DOHH2 (cell line): ENCODE measurements around the gene GOLGA6L10.

Source experiments
- EZH2phosphoT487 ChIP-seq: fragments of 200-600 bp; sonication (generic); IDR thresholded peaks from 2 replicates; pipeline ENCODE4 v1.6.1; 2017; ENCODE audit warnings: borderline replicate concordance, mild to moderate bottlenecking, antibody characterized with exemption, low read length, moderate library complexity, mixed read lengths
- TF ChIP-seq, protein P1 (sequence below): fragments of 200-600 bp; sonication (generic); IDR thresholded peaks from one replicate; pipeline ENCODE4 v1.5.1; 2014; ENCODE audit warnings: antibody characterized with exemption, mild to moderate bottlenecking, low read depth, low read length; ENCODE audit not compliant: poor library complexity, severe bottlenecking

DNA sequence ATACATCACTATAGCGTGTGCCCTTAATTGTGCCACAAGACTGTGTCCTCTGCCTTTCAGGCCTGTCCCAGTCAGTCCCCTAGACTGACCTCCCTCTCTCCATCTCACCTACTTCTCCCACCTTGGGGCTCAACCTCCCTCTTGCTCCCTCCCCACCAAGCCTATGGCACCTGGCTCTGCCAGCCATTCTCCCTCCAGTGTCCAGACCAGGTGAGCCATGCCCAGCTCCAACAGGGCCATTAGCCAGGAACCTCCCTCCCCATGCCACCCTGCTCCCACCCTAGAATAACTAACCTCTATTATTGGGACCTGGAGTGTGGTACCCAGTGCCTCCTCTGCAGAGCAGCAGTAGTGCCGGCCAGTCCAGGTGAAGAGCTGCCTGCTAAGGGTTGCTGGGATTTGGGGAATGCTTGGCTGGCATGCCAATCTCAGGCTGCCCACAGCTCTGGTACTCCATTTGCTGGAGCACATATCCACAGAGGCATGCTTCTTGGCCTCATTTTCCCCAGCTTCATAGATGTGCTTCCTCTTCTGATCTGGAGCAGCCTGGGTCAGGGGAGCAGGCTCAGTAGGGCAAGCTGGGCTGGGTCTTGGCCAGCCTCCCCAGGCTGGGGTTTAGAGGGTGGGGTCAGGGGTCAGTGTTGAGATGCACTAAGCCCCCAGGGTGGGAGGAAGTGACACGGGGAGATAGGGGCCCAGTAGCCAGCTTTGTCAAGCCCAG lies 47.8 kb downstream of the GOLGA6L10 start:
- TF ChIP-seq, protein P1, sequence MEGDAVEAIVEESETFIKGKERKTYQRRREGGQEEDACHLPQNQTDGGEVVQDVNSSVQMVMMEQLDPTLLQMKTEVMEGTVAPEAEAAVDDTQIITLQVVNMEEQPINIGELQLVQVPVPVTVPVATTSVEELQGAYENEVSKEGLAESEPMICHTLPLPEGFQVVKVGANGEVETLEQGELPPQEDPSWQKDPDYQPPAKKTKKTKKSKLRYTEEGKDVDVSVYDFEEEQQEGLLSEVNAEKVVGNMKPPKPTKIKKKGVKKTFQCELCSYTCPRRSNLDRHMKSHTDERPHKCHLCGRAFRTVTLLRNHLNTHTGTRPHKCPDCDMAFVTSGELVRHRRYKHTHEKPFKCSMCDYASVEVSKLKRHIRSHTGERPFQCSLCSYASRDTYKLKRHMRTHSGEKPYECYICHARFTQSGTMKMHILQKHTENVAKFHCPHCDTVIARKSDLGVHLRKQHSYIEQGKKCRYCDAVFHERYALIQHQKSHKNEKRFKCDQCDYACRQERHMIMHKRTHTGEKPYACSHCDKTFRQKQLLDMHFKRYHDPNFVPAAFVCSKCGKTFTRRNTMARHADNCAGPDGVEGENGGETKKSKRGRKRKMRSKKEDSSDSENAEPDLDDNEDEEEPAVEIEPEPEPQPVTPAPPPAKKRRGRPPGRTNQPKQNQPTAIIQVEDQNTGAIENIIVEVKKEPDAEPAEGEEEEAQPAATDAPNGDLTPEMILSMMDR: no peak
- TF ChIP-seq EZH2phosphoT487: no peak
